Mucosa of descending colon (tissue), 3 donors: ENCODE results near the gene TNNT2. TPM values are rescaled to one million over a fixed set of nuclear protein-coding genes. Genes with fewer than 3 reads are reported as not detected.

Experiments
- ATAC-seq: fragments of 200-7000 bp; cut with Tn5 transposase; one replicate; pipeline ENCODE4 v1.9.1; 2020; ENCODE audit warnings: mild to moderate bottlenecking, moderate library complexity
- DNase-seq, 3 donors: peaks; one replicate each; pipeline ENCODE4 v3.0.0-alpha.2; 2020
- H3K36me3 ChIP-seq: fragments of 200-600 bp; one replicate; pipeline ENCODE4 v1.8.0; 2021; ENCODE audit warnings: low read depth, mild to moderate bottlenecking
- H3K4me1 ChIP-seq: fragments of 200-600 bp; one replicate; pipeline ENCODE4 v1.8.0; 2021; ENCODE audit warnings: low read depth, mild to moderate bottlenecking
- H3K4me3 ChIP-seq: fragments of 200-600 bp; one replicate; pipeline ENCODE4 v1.8.0; 2021; ENCODE audit warnings: mild to moderate bottlenecking
- H3K9me3 ChIP-seq: fragments of 200-600 bp; one replicate; pipeline ENCODE4 v1.8.0; 2021; ENCODE audit warnings: mild to moderate bottlenecking
- CTCF ChIP-seq: fragments of 200-600 bp; IDR thresholded peaks from one replicate; pipeline ENCODE4 v1.8.0; 2022; ENCODE audit warnings: antibody characterized with exemption, mild to moderate bottlenecking
- intact Hi-C, 2 donors: fragments of 100-400 bp; cut with DNase I in 1 of 2; cut with micrococcal nuclease in 1 of 2; formaldehyde crosslinking; loops; one replicate each; pipeline versions ENCODE4 v1.11.0 to v1.11.1; 2022; cut with DNase I, micrococcal nuclease
- total RNA-seq, 3 donors: library from RNA; stranded (reverse); fragmentation: NEBNext Ultra II Directional in 2 of 3; extraction: Animal tissue kit (Norgen Biotek cat#: 25700) in 2 of 3; gene quantifications; one replicate each; pipeline versions ENCODE4 v1.2.1 to v1.2.4, GENCODE V29; 2021 to 2023
- donor health status: DM: no; HTN: no; CAD: no; lungs with moderate emphysema.
- donor health status: DM: no; HTN: no; CAD: no.
- donor health status: DM: no; HTN: yes; CAD: no.

TNNT2 gene
- total RNA-seq, 3 donors from 2014 or later = 0.28 to 4.0 (median 2.0) TPM

- Histone ChIP-seq H3K9me3 (no peaks in the 10 kb centered on the region), H3K36me3 (no peaks in the 10 kb centered on the region), H3K4me3 (no peak overlapping the region), H3K4me1 (no peaks in the 10 kb centered on the region)
- DNase-seq (peak in 1 of 3 donors; percentile 4), ATAC-seq (no peak)
- TF ChIP-seq CTCF = no peak
- intact Hi-C loops = loop anchor here in 1 of 2 donors (5.0 kb wide), 1 partner anchor 111 kb away; no protein-coding TSS in a partner anchor
Measured at GRCh38 chr1:201363467-201363866, 14.0 kb downstream of the TNNT2 start.

GRCh38 chr1:201362906-201363305 is 14.6 kb downstream of the TNNT2 start:
- no peak for ATAC-seq
- no peaks in the 10 kb centered on the region for H3K9me3 ChIP-seq
- H3K4me1 ChIP-seq = no peaks in the 10 kb centered on the region
- DNase-seq = no peak
- no peak for TF ChIP-seq CTCF
- H3K4me3 ChIP-seq = no peak overlapping the region
- intact Hi-C loops = loop anchor here in 1 of 2 donors (5.0 kb wide), 1 partner anchor 111 kb away; no protein-coding TSS in a partner anchor
- no peaks in the 10 kb centered on the region for H3K36me3 ChIP-seq

- Histone ChIP-seq H3K4me1 (no peaks in the 10 kb centered on the region), H3K9me3 (no peaks in the 10 kb centered on the region), H3K4me3 (no peak overlapping the region), H3K36me3 (no peaks in the 10 kb centered on the region)
- TF ChIP-seq CTCF = peak; percentile 68
- DNase-seq (peak in 2 of 3 donors; percentile 47 to 49), ATAC-seq (peak; percentile 53)
- intact Hi-C loops = loop anchor here (2.0 to 5.0 kb wide), 2 partner anchors 107 to 110 kb away; no protein-coding TSS in a partner anchor
Measured at GRCh38 chr1:201361652-201362504, 15.6 kb downstream of the TNNT2 start.

- no peak overlapping the region for H3K4me3 ChIP-seq
- DNase-seq (no peak), ATAC-seq (no peak)
- H3K9me3 ChIP-seq = no peaks in the 10 kb centered on the region
- TF ChIP-seq CTCF = no peak
- intact Hi-C loops = loop anchor here (2.0 to 5.0 kb wide), 2 partner anchors 106 to 109 kb away; no protein-coding TSS in a partner anchor
- no peaks in the 10 kb centered on the region for H3K36me3 ChIP-seq
- no peaks in the 10 kb centered on the region for H3K4me1 ChIP-seq
Measured at GRCh38 chr1:201360901-201361651, 16.4 kb downstream of the TNNT2 start.

- no peak for TF ChIP-seq CTCF
- H3K36me3 ChIP-seq = no peaks in the 10 kb centered on the region
- no peak for ATAC-seq
- no peak for DNase-seq
- no peak overlapping the region for H3K4me3 ChIP-seq
- no peaks in the 10 kb centered on the region for H3K9me3 ChIP-seq
- no peaks in the 10 kb centered on the region for H3K4me1 ChIP-seq
- intact Hi-C loops = loop anchor here (2.0 to 5.0 kb wide), 2 partner anchors 106 to 108 kb away; no protein-coding TSS in a partner anchor
Measured at GRCh38 chr1:201360486-201360885, 17.0 kb downstream of the TNNT2 start.
